SK-N-SH (cell line): Measurements from ENCODE around the gene PEAK1.
A peak's percentile ranks its signal among the peaks of the same experiment; 100 is the strongest.

ENCODE experiments used
- EP300 ChIP-seq, 2 experiments: IDR thresholded peaks; 2 replicates each; pipeline versions ENCODE4 v1.4.0 to v1.6.1; 2012; ENCODE audit warnings: borderline replicate concordance in 1 of 2, low read depth in 1 of 2, low read length in 1 of 2
- YY1 ChIP-seq: IDR thresholded peaks from 2 replicates; pipeline ENCODE4 v1.4.0; 2012; ENCODE audit warnings: low read depth, mild to moderate bottlenecking
- TF ChIP-seq, protein P1 (sequence below): fragments of 200-600 bp; sonication (generic); IDR thresholded peaks from 2 replicates; pipeline ENCODE4 v1.6.1; 2017; ENCODE audit warnings: antibody characterized with exemption, mild to moderate bottlenecking, moderate library complexity

DNA sequence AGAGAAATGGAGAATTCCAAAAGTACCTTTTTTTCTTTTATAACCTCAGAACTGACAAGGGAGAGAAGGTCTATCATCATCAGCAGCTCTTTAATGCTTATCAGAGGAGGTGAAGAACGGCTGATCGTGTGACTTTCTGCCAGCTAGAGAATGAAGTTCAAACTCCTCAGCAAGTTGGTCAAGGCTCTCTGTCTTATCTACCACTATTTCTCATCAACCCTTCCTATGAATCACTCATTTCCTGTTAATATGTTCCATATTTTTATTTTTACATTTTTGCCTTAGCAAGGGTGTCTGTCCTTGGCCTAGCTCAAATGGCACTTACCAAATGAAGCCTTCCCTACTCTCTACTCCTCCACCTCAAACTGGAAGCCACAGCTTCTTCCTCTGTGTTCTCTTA lies 275.9 kb downstream of the PEAK1 start:
- TF ChIP-seq, protein P1, sequence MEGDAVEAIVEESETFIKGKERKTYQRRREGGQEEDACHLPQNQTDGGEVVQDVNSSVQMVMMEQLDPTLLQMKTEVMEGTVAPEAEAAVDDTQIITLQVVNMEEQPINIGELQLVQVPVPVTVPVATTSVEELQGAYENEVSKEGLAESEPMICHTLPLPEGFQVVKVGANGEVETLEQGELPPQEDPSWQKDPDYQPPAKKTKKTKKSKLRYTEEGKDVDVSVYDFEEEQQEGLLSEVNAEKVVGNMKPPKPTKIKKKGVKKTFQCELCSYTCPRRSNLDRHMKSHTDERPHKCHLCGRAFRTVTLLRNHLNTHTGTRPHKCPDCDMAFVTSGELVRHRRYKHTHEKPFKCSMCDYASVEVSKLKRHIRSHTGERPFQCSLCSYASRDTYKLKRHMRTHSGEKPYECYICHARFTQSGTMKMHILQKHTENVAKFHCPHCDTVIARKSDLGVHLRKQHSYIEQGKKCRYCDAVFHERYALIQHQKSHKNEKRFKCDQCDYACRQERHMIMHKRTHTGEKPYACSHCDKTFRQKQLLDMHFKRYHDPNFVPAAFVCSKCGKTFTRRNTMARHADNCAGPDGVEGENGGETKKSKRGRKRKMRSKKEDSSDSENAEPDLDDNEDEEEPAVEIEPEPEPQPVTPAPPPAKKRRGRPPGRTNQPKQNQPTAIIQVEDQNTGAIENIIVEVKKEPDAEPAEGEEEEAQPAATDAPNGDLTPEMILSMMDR: no peak
- no peak; a peak in 1 of 4 replicates for TF ChIP-seq EP300 (IDR thresholded peaks at IDR 0.05; ENCODE audit: borderline replicate concordance in 1 of 2, low read depth in 1 of 2, low read length in 1 of 2)
- 0 out of 2 replicates have a peak, but pooled peaks have one; percentile 27 for TF ChIP-seq YY1
